Ascending aorta (tissue), 2 donors: Measurements from ENCODE around the gene AGPAT4. TPM values are rescaled to one million over a fixed set of nuclear protein-coding genes. Genes with fewer than 3 reads are reported as not detected.

Experiments
- DNase-seq, 2 donors: peaks; one replicate each; pipeline ENCODE4 v3.0.0-alpha.2; 2019; ENCODE audit warnings: low spot score in 2 of 2
- H3K27ac ChIP-seq, 2 donors: fragments of 200-600 bp; sonication (generic); one replicate each; pipeline ENCODE4 v1.5.1; 2016 to 2017; ENCODE audit warnings: mild to moderate bottlenecking in 1 of 2
- H3K27me3 ChIP-seq: fragments of 200-600 bp; sonication (generic); one replicate; pipeline ENCODE4 v1.5.1; 2017
- H3K36me3 ChIP-seq, 2 donors: fragments of 200-600 bp; sonication (generic); one replicate each; pipeline ENCODE4 v1.5.1; 2016
- H3K4me1 ChIP-seq, 2 donors: fragments of 200-600 bp; sonication (generic); one replicate each; pipeline ENCODE4 v1.5.1; 2016 to 2017; ENCODE audit warnings: mild to moderate bottlenecking in 1 of 2
- H3K4me3 ChIP-seq, 2 donors: fragments of 200-600 bp; sonication (generic); one replicate each; pipeline ENCODE4 v1.5.1; 2016 to 2017; ENCODE audit warnings: mild to moderate bottlenecking in 1 of 2
- H3K9me3 ChIP-seq, 2 donors: fragments of 200-600 bp; sonication (generic); one replicate each; pipeline ENCODE4 v1.5.1; 2016
- intact Hi-C: fragments of 100-400 bp; cut with DNase I; formaldehyde crosslinking; loops from one replicate; pipeline ENCODE4 v1.15.1; 2023
- total RNA-seq: library from RNA; depleted of rRNA; stranded (reverse); fragments of >200 nt; gene quantifications from one replicate; pipeline ENCODE4 v1.1.0, GENCODE V29; 2016
- TF ChIP-seq, protein P1 (sequence below), 3 experiments: fragments of 200-600 bp in 2 of 3; fragments of 450-650 bp in 1 of 3; sonication (generic) in 2 of 3; IDR thresholded peaks; one replicate each; pipeline ENCODE4 v1.5.1; 2016 to 2019; ENCODE audit warnings: antibody characterized with exemption in 3 of 3, mild to moderate bottlenecking in 1 of 3, moderate library complexity in 1 of 3

Gene AGPAT4
- total RNA-seq, 1 donor from 2014 or later, result 6.8 TPM

DNA sequence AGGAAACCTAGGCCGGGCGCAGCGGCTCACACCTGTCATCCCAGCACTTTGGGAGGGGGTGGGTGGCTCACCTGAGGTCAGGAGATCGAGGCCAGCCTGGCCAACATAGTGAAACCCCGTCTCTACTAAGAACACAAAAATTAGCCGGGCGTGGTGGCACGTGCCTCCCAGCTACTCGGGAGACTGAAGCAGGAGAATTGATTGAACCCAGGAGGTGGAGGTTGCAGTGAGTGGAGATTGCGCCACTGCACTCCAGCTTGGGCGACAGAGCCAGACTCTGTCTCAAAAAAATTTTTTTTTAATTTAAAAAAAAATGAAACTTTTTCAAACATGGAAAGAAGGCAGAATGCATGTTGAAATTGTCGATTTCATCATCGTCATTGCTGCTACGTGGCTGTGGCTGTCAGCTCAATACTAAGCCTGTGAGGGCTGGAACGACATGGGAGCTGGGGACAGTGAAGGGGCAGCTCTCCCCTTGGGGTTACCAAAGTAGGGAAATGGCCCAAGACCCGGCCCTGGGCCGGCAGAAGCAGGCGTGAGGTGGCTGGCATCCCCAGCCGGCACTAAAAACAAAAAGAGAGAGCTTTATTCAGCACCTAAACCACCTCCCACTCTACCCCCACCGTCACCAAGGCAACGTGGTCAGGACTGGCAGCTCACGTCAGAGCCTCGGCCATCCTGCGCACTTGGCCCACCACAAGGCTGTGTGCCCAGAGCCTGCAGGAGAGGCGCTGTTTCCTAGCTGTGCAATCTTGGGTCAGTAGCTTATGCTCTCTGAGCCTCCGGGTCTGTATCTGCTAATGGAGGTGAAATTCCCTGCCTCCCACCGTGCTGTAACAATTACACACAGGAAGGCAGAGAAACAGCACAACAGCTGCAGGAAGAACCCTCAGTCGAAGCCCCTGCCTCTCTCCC is 30.8 kb downstream of the AGPAT4 start:
- no peaks in the 10 kb centered on the region for H3K9me3 ChIP-seq
- H3K27me3 ChIP-seq, result no peaks in the 10 kb centered on the region
- no peak overlapping the region for H3K27ac ChIP-seq
- no peak for DNase-seq
- no peaks in the 10 kb centered on the region for H3K4me1 ChIP-seq
- no peak overlapping the region for H3K4me3 ChIP-seq
- H3K36me3 ChIP-seq, result no peaks in the 10 kb centered on the region
- intact Hi-C loops, result no loop called here
- TF ChIP-seq, protein P1, sequence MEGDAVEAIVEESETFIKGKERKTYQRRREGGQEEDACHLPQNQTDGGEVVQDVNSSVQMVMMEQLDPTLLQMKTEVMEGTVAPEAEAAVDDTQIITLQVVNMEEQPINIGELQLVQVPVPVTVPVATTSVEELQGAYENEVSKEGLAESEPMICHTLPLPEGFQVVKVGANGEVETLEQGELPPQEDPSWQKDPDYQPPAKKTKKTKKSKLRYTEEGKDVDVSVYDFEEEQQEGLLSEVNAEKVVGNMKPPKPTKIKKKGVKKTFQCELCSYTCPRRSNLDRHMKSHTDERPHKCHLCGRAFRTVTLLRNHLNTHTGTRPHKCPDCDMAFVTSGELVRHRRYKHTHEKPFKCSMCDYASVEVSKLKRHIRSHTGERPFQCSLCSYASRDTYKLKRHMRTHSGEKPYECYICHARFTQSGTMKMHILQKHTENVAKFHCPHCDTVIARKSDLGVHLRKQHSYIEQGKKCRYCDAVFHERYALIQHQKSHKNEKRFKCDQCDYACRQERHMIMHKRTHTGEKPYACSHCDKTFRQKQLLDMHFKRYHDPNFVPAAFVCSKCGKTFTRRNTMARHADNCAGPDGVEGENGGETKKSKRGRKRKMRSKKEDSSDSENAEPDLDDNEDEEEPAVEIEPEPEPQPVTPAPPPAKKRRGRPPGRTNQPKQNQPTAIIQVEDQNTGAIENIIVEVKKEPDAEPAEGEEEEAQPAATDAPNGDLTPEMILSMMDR (IDR thresholded peaks at IDR 0.05), result no peak

DNA sequence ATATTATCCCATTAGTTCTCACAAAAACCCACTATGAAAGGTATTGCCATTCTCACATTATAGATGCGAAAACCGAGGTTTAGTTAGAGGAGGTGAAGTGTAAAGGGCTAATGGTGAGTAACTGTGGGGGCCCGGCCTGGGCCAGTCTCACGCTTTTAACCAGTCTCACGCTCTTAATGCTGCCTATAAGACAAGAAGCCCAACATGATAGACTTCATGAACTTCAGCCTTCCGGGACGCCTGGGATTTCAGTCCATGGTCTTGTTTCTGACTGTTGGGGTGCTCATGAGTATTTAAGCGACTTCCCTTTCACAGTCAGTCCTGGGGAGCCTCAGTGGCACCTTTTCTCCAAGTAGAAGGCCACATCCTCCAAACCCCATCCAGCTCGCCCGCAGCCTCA is 31.7 kb downstream of the AGPAT4 start:
- intact Hi-C loops, result no loop called here
- Histone ChIP-seq H3K9me3 (no peaks in the 10 kb centered on the region), H3K4me3 (no peak overlapping the region), H3K36me3 (no peaks in the 10 kb centered on the region), H3K4me1 (no peaks in the 10 kb centered on the region), H3K27ac (no peak overlapping the region), H3K27me3 (no peaks in the 10 kb centered on the region)
- TF ChIP-seq, protein P1 (IDR thresholded peaks at IDR 0.05), result no peak
- no peak for DNase-seq

DNA sequence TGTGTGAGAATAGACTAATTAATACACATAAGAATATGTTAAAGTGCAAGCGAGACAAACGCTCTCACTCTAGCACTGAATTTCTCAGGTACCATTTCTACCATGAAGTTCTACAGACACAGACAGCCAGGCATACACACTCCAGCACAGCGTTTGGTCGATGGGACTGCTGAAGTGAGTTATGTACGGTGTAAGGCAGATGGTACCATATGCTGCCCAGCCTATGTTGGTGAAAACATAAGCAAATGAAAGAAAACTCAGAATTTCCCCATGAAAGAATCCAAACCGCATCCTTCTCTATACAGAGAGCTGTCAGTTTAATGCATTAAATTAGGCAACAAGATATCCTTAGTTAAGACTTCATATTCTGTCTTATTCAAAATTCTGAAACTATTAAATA is 34.9 kb downstream of the AGPAT4 start:
- TF ChIP-seq, protein P1 (IDR thresholded peaks at IDR 0.05), result no peak
- no peaks in the 10 kb centered on the region for H3K36me3 ChIP-seq
- H3K4me1 ChIP-seq, result no peaks in the 10 kb centered on the region
- H3K4me3 ChIP-seq, result no peak overlapping the region
- H3K27ac ChIP-seq, result no peak overlapping the region
- no peaks in the 10 kb centered on the region for H3K9me3 ChIP-seq
- no peaks in the 10 kb centered on the region for H3K27me3 ChIP-seq
- intact Hi-C loops, result no loop called here
- DNase-seq, result no peak

DNA sequence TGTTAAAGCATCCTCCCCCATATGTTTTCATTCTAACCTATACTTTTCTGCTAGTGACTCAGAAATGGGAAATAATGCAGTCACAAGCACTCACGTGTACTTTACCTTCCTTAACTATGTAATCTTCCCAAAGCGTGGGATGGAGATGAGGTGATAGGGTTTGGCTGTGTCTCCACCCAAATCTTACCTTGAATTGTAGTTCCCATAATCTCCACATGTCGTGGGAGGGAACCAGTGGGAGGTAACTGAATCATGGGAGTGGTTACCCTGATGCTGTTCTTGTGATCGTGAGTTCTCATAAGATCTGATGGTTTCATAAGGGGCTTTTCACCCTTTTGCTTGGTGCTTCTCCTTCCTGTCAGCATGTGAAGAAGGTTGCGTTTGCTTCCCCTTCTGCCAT is 35.4 kb downstream of the AGPAT4 start:
- H3K36me3 ChIP-seq, result no peaks in the 10 kb centered on the region
- H3K27ac ChIP-seq, result no peak overlapping the region
- H3K4me3 ChIP-seq, result no peak overlapping the region
- H3K27me3 ChIP-seq, result no peaks in the 10 kb centered on the region
- DNase-seq, result no peak
- no peaks in the 10 kb centered on the region for H3K9me3 ChIP-seq
- TF ChIP-seq, protein P1 (IDR thresholded peaks at IDR 0.05), result no peak
- intact Hi-C loops, result no loop called here
- no peaks in the 10 kb centered on the region for H3K4me1 ChIP-seq

DNA sequence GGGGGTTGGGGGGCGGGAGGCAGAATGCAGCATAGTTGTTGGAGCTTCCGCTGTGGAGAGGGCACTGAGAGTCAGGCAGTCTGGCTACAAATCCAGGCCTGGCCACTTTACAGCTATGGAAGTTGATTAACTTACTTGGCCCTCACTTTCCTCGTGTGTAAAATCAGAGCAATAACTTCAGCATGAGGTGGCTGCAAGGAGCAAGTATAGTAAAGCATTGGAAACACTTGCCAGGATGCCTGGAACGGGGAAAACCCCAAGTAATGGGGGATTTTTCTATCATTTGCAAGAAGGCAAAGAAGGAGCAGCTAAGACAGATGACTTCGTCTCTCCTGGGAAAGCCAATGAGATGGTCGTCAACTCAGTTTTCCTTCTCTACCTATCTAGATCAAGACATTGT is 35.8 kb downstream of the AGPAT4 start:
- H3K9me3 ChIP-seq, result no peaks in the 10 kb centered on the region
- H3K4me3 ChIP-seq, result no peak overlapping the region
- no peaks in the 10 kb centered on the region for H3K36me3 ChIP-seq
- intact Hi-C loops, result no loop called here
- no peaks in the 10 kb centered on the region for H3K4me1 ChIP-seq
- TF ChIP-seq, protein P1 (IDR thresholded peaks at IDR 0.05), result no peak
- DNase-seq, result no peak
- no peak overlapping the region for H3K27ac ChIP-seq
- no peaks in the 10 kb centered on the region for H3K27me3 ChIP-seq
